K562 (cell line): ENCODE results near the gene ACP4. TPM values are rescaled to one million over a fixed set of nuclear protein-coding genes. Genes with fewer than 3 reads are reported as not detected.
"Not testable (repeated sequence)": the region's sequence is repeated elsewhere in the genome, so short reads cannot be mapped to it uniquely, and the experiment has no call there.

Source experiments
- ATAC-seq: fragments of 200-7000 bp; cut with Tn5 transposase; 3 replicates; pipeline ENCODE4 v1.9.1; 2020; ENCODE audit warnings: moderate library complexity
- BruUV-seq: library from RNA; stranded (reverse); fragments of 400-500 nt; replicated peaks from 2 replicates; lab custom pipeline; 2021; lab: Mats Ljungman, UMichigan
- CTCF ChIA-PET: fragments of 300-600 bp; formaldehyde crosslinking; extraction: SDS; loops from one replicate; lab custom pipeline; 2021; ENCODE audit warnings: low intra/inter-chr PET ratio; lab: Yijun Ruan, JAX
- POLR2A ChIA-PET: fragments of 300-600, 350-650 bp; sonication (Branson Sonifier 250); formaldehyde crosslinking; extraction: SDS; loops from one replicate; lab custom pipeline; 2021; ENCODE audit warnings: antibody characterized with exemption, inconsistent platforms; lab: Yijun Ruan, JAX
- DNase-seq, 4 experiments: peaks; one replicate each; pipeline versions ENCODE4 v3.0.0 to v3.0.0-alpha.2; 2011 to 2018; ENCODE audit warnings: low spot score in 3 of 4, mixed read lengths in 3 of 4; ENCODE audit errors: extremely low read depth in 1 of 4
- FAIRE-seq: peaks from 2 replicates; lab custom pipeline; 2011; peaks lifted over from hg19 to GRCh38; lab: Jason Lieb, UNC
- H2AFZ ChIP-seq: 2 replicates; pipeline ENCODE4 v1.6.0; 2011; ENCODE audit warnings: low read depth, low read length, control low read depth, inconsistent platforms
- H3K27ac ChIP-seq: fragments of 200-600 bp; 3 replicates; pipeline ENCODE4 v1.8.0; 2011; ENCODE audit warnings: low read depth, mild to moderate bottlenecking, control low read depth, inconsistent platforms, low read length, moderate library complexity, mixed read lengths; ENCODE audit errors: extremely low read depth
- H3K27me3 ChIP-seq, 2 experiments: fragments of 300-600 bp in 1 of 2; 2 replicates in 1 of 2; 3 replicates in 1 of 2; pipeline versions ENCODE4 v1.6.0 to v1.8.0; 2011; ENCODE audit warnings: inconsistent platforms in 2 of 2, low read length in 2 of 2, mild to moderate bottlenecking in 1 of 2, mixed read lengths in 1 of 2, moderate library complexity in 1 of 2; ENCODE audit not compliant: control insufficient read depth in 2 of 2, insufficient read depth in 2 of 2
- H3K36me3 ChIP-seq: fragments of 300-600 bp; 3 replicates; pipeline ENCODE4 v1.8.0; 2011; ENCODE audit warnings: mild to moderate bottlenecking, low read length, inconsistent platforms; ENCODE audit not compliant: control insufficient read depth, insufficient read depth
- H3K4me1 ChIP-seq, 2 experiments: fragments of 200-600 bp in 1 of 2; replicated peaks in 1 of 2; 2 replicates in 1 of 2; 3 replicates in 1 of 2; pipeline versions ENCODE4 v1.5.1 to v1.8.0; 2011; ENCODE audit warnings: inconsistent platforms in 2 of 2, low read length in 2 of 2, mild to moderate bottlenecking in 1 of 2, mixed read lengths in 1 of 2, moderate library complexity in 1 of 2; ENCODE audit not compliant: control insufficient read depth in 2 of 2, insufficient read depth in 2 of 2
- H3K4me2 ChIP-seq: 2 replicates; pipeline ENCODE4 v1.6.1; 2011; ENCODE audit warnings: low read length, control low read depth, inconsistent platforms, mixed read lengths; ENCODE audit not compliant: insufficient read depth
- H3K4me3 ChIP-seq: fragments of 200-600 bp; sonication (generic), shearing (Covaris generic); 2 replicates; pipeline ENCODE4 v1.5.1; 2016; ENCODE audit warnings: control low read depth, inconsistent platforms
- H3K79me2 ChIP-seq: fragments of 200-600 bp; 3 replicates; pipeline ENCODE4 v1.8.0; 2011; ENCODE audit warnings: low read length, inconsistent platforms; ENCODE audit not compliant: control insufficient read depth, insufficient read depth
- H3K9ac ChIP-seq, 2 experiments: 2 replicates each; pipeline versions ENCODE4 v1.6.0 to v1.6.1; 2011; ENCODE audit warnings: low read depth in 2 of 2, low read length in 2 of 2, control low read depth in 1 of 2, inconsistent platforms in 1 of 2, mild to moderate bottlenecking in 1 of 2, mixed read lengths in 1 of 2; ENCODE audit not compliant: insufficient read depth in 1 of 2
- H3K9me1 ChIP-seq: one replicate; pipeline ENCODE4 v1.6.0; 2011; ENCODE audit warnings: inconsistent platforms, mild to moderate bottlenecking, low read length, moderate library complexity; ENCODE audit not compliant: control insufficient read depth, insufficient read depth
- H3K9me3 ChIP-seq: replicated peaks from 2 replicates; pipeline ENCODE4 v1.5.1; 2011; ENCODE audit warnings: low read depth, low read length, inconsistent platforms; ENCODE audit not compliant: control insufficient read depth, insufficient read depth
- H4K20me1 ChIP-seq: replicated peaks from 2 replicates; pipeline ENCODE4 v1.6.1; 2011; ENCODE audit warnings: low read length, inconsistent platforms, mixed read lengths; ENCODE audit not compliant: control insufficient read depth, insufficient read depth
- BCOR ChIP-seq: fragments of 450-650 bp; IDR thresholded peaks from 2 replicates; pipeline ENCODE4 v1.6.1; 2016
- RBM25 ChIP-seq: fragments of 200-400 bp; formaldehyde crosslinking; IDR thresholded peaks from 2 replicates; pipeline ENCODE4 v1.6.1; 2018; ENCODE audit warnings: low read length, low read depth, moderate library complexity; ENCODE audit not compliant: severe bottlenecking
- RFX1 ChIP-seq: fragments of 450-650 bp; IDR thresholded peaks from 2 replicates; pipeline ENCODE4 v1.6.1; 2016; ENCODE audit warnings: mild to moderate bottlenecking, moderate library complexity
- ZNF121 ChIP-seq: sonication (generic); formaldehyde crosslinking; conservative IDR thresholded peaks from 2 replicates; pipeline ENCODE4 v1.8.0; 2022; ENCODE audit warnings: missing genetic modification reagents
- WGBS: fragments of 100-300 bp; shearing (Covaris generic); methylation state at CpG from one replicate; pipeline ENCODE4 v1.1.6; 2016; ENCODE audit warnings: low coverage, mixed read lengths; ENCODE audit not compliant: insufficient coverage; ENCODE audit errors: missing lambda C conversion rate; 5-methylcytosine and 5-hydroxymethylcytosine counted together
- in situ Hi-C: fragments of 300-500 bp; cut with MboI; formaldehyde crosslinking; loops from 4 replicates; pipeline ENCODE4 v1.15.0; 2018; ENCODE audit warnings: inconsistent platforms, mixed read lengths
- intact Hi-C: fragments of 100-400 bp; cut with micrococcal nuclease; formaldehyde crosslinking; loops from 2 replicates; pipeline ENCODE4 v1.14.2; 2022
- polyA plus RNA-seq, 8 experiments: library from polyadenylated mRNA; depleted of rRNA in 4 of 8; stranded (reverse) in 5 of 8; unstranded in 3 of 8; fragments of >200 nt; fragmentation: Nextera tagmentation in 2 of 8; fragmentation: Illumina TruSeq in 1 of 8; extraction: Ambion mirVana in 2 of 8; extraction: Trizol in 1 of 8; gene quantifications; 2 replicates each; pipeline versions ENCODE4 v1.2.1 to v1.2.3, GENCODE V29; 2011 to 2014; ENCODE audit warnings: inconsistent platforms in 1 of 8, missing spikeins in 1 of 8
- total RNA-seq, 7 experiments: library from RNA; depleted of rRNA in 6 of 7; stranded (reverse); fragments of >200 nt in 6 of 7; fragmentation: Illumina TruSeq in 2 of 7; extraction: Trizol in 2 of 7; gene quantifications; 2 replicates each; pipeline versions ENCODE4 v1.2.1 to v1.2.3, GENCODE V29; 2011 to 2021; ENCODE audit warnings: low replicate concordance in 1 of 7

The ACP4 gene
- total and polyA plus RNA-seq, 9 of the 15 experiments (the other 6 are each of a cell fraction or from before 2014, with no cell fraction given): not detected

- DNase-seq, H3K79me2 ChIP-seq, H3K9me1 ChIP-seq, CTCF ChIA-PET, H3K9me3 ChIP-seq, H3K4me1 ChIP-seq, H4K20me1 ChIP-seq, in situ Hi-C loops, H3K27me3 ChIP-seq, H3K27ac ChIP-seq, ATAC-seq, POLR2A ChIA-PET, H3K9ac ChIP-seq, intact Hi-C loops, H3K36me3 ChIP-seq, H3K4me2 ChIP-seq, FAIRE-seq, BruUV-seq, H2AFZ ChIP-seq, H3K4me3 ChIP-seq: not testable (repeated sequence)
- WGBS: 88% methylated on average over 3 of the region's 3 CpGs
- TF ChIP-seq BCOR (peak; percentile 53; the same call in 1 of the 2 replicates), RBM25 (peak; percentile 5), ZNF121 (CRISPR knock-in tag) (peak; percentile 69; the same call in 1 of the 2 replicates)
- TF ChIP-seq, all 486 proteins: peak for 3; not testable (repeated sequence) for 483
Observed at GRCh38 chr19:50757624-50758023, 32.6 kb upstream of the ACP4 start.

- TF ChIP-seq RFX1: peak; percentile 36; the same call in 1 of the 2 replicates
- POLR2A ChIA-PET: interaction anchor here (0.6 kb wide), 1 partner anchor 20 kb away, joined by 3 read pairs; no protein-coding TSS in a partner anchor
- H3K9me3 ChIP-seq, CTCF ChIA-PET, H3K9ac ChIP-seq, ATAC-seq, H4K20me1 ChIP-seq, H3K9me1 ChIP-seq, H3K4me3 ChIP-seq, BruUV-seq, H3K4me1 ChIP-seq, H3K79me2 ChIP-seq, FAIRE-seq, H3K4me2 ChIP-seq, intact Hi-C loops, DNase-seq, H3K27ac ChIP-seq, H3K36me3 ChIP-seq, H3K27me3 ChIP-seq, in situ Hi-C loops: not testable (repeated sequence)
- H2AFZ ChIP-seq: peak overlapping the region; percentile 93
- WGBS: 69% methylated on average over 9 of the region's 18 CpGs
Observed at GRCh38 chr19:50759076-50759475, 31.1 kb upstream of the ACP4 start.
